Stimulated activated CD4-positive, alpha-beta T cell treated with anti-CD3 and anti-CD28 coated beads, Interleukin-12 subunit alpha, Interleukin-12 subunit beta, amount 100 ng/mL, for 48 hours (primary cell): ENCODE data around the gene BHLHE23.
A peak's percentile ranks its signal among the peaks of the same experiment; 100 is the strongest.

Experiments used
- DNase-seq, 3 donors: peaks; one replicate each; pipeline ENCODE4 v3.0.0-alpha.2; 2020; ENCODE audit warnings: low read depth in 2 of 3, low spot score in 1 of 3

The BHLHE23 gene

GRCh38 chr20:62993856-62994494 lies 12.8 kb downstream of the BHLHE23 start:
- DNase-seq, result no peak

GRCh38 chr20:62991863-62992262 lies 14.9 kb downstream of the BHLHE23 start:
- no peak for DNase-seq

GRCh38 chr20:62991196-62991807 lies 15.5 kb downstream of the BHLHE23 start:
- DNase-seq, result no peak

GRCh38 chr20:62990306-62990825 lies 16.4 kb downstream of the BHLHE23 start:
- no peak for DNase-seq

- DNase-seq, result no peak
Measured at GRCh38 chr20:62989201-62989601, 17.6 kb downstream of the BHLHE23 start.

- no peak for DNase-seq
Measured at GRCh38 chr20:62987114-62987513, 19.6 kb downstream of the BHLHE23 start.

GRCh38 chr20:62986257-62986800 lies 20.4 kb downstream of the BHLHE23 start:
- no peak for DNase-seq

GRCh38 chr20:62985444-62985778 lies 21.4 kb downstream of the BHLHE23 start:
- no peak for DNase-seq

- DNase-seq, result no peak
Measured at GRCh38 chr20:62984666-62985443, 21.9 kb downstream of the BHLHE23 start.

GRCh38 chr20:62983210-62983609 lies 23.6 kb downstream of the BHLHE23 start:
- DNase-seq, result no peak

- DNase-seq, result no peak
Measured at GRCh38 chr20:62982124-62983075, 24.4 kb downstream of the BHLHE23 start.

GRCh38 chr20:62980970-62981369 lies 25.8 kb downstream of the BHLHE23 start:
- DNase-seq, result no peak

- no peak for DNase-seq
Measured at GRCh38 chr20:62980380-62980960, 26.3 kb downstream of the BHLHE23 start.

- no peak for DNase-seq
Measured at GRCh38 chr20:62979876-62980373, 26.8 kb downstream of the BHLHE23 start.

- no peak for DNase-seq
Measured at GRCh38 chr20:62979310-62979709, 27.5 kb downstream of the BHLHE23 start.

GRCh38 chr20:62978561-62978943 lies 28.2 kb downstream of the BHLHE23 start:
- DNase-seq, result no peak

- peak; percentile 53 to 61 (median 61) for DNase-seq
Measured at GRCh38 chr20:62977613-62978560, 28.9 kb downstream of the BHLHE23 start.

- DNase-seq, result no peak
Measured at GRCh38 chr20:62976886-62977285, 29.9 kb downstream of the BHLHE23 start.
